ENCODE measurements around the gene FIP1L1.

DNA sequence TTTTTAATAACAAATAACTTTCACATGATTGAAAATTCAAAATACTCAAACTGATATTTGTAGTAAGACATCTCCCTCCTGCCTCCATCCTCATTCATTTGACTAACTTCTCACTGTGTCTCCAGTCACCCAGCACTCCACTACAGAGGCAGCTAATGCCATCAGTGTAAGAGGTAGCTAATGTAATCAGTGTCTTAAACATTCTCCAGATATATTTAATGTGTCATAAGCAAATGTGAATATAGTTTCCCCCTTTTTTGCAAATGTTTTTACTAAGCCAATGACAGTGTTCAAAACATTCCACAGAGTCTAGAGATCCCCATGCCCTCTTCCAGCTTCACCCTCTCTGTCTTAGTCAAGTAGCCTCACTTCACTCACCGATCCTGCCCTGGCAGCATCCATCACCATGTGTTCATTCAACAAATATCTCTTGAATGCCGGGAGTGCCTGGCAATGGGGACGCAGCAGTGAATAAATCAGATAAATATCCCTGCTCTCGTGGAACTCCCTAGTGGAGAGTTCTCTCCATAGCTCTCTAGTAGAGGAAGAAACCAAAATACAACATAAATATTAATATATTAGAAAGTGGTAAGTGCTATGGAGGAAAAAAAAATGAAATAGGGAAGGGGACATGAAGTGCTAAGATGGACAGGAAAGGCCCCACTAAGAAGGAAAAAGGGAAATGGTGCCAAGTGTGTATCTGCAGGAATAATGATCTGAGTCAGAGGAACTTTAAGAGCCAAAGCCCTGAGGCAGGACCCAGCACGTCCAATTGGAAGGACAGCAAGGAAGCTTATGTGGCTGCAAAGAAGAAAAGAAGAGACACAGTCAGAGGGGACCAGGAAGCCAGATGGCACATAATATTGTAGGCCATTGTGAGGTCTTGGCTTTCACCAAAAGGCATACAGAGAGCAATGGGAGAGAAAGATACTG, 30.3 kb upstream of the FIP1L1 start:
- no peak for TF ChIP-seq CTCF (IDR thresholded peaks at IDR 0.05; ENCODE audit: poor library complexity, severe bottlenecking)
- no peak for TF ChIP-seq TAF1 (IDR thresholded peaks at IDR 0.05; ENCODE audit: low read depth)
- no peak for TF ChIP-seq SMC3 (conservative IDR thresholded peaks at IDR 0.05; ENCODE audit: poor library complexity)
- TF ChIP-seq, protein P1, sequence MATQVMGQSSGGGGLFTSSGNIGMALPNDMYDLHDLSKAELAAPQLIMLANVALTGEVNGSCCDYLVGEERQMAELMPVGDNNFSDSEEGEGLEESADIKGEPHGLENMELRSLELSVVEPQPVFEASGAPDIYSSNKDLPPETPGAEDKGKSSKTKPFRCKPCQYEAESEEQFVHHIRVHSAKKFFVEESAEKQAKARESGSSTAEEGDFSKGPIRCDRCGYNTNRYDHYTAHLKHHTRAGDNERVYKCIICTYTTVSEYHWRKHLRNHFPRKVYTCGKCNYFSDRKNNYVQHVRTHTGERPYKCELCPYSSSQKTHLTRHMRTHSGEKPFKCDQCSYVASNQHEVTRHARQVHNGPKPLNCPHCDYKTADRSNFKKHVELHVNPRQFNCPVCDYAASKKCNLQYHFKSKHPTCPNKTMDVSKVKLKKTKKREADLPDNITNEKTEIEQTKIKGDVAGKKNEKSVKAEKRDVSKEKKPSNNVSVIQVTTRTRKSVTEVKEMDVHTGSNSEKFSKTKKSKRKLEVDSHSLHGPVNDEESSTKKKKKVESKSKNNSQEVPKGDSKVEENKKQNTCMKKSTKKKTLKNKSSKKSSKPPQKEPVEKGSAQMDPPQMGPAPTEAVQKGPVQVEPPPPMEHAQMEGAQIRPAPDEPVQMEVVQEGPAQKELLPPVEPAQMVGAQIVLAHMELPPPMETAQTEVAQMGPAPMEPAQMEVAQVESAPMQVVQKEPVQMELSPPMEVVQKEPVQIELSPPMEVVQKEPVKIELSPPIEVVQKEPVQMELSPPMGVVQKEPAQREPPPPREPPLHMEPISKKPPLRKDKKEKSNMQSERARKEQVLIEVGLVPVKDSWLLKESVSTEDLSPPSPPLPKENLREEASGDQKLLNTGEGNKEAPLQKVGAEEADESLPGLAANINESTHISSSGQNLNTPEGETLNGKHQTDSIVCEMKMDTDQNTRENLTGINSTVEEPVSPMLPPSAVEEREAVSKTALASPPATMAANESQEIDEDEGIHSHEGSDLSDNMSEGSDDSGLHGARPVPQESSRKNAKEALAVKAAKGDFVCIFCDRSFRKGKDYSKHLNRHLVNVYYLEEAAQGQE (IDR thresholded peaks at IDR 0.05; ENCODE audit: borderline replicate concordance): no peak
- TF ChIP-seq POLR2AphosphoS5 (IDR thresholded peaks at IDR 0.05): no peak
- TF ChIP-seq EP300 (conservative IDR thresholded peaks at IDR 0.05; ENCODE audit: poor library complexity, severe bottlenecking): no peak
- no peak for TF ChIP-seq MXI1 (conservative IDR thresholded peaks at IDR 0.05; ENCODE audit: poor library complexity, severe bottlenecking)
- TF ChIP-seq EZH2 (IDR thresholded peaks at IDR 0.05; ENCODE audit: borderline replicate concordance, insufficient read depth, low read length, poor library complexity, severe bottlenecking): no peak
- TF ChIP-seq RAD21 (conservative IDR thresholded peaks at IDR 0.05): no peak
